GM12874 (cell line): Measurements from ENCODE around the gene ATOX1.

ENCODE experiments used
- CTCF ChIP-seq: IDR thresholded peaks from 2 replicates; pipeline ENCODE4 v1.5.1; 2011; ENCODE audit warnings: low read depth, mild to moderate bottlenecking, control low read depth, low read length, moderate library complexity; ENCODE audit not compliant: insufficient read depth

The ATOX1 gene

GRCh38 chr5:151764801-151765200, 6.4 kb upstream of the ATOX1 start:
- TF ChIP-seq CTCF, result no peak

- no peak for TF ChIP-seq CTCF
Measured at GRCh38 chr5:151758141-151758429, 346 bp downstream of the ATOX1 start.

GRCh38 chr5:151757233-151758140, 944 bp downstream of the ATOX1 start:
- no peak for TF ChIP-seq CTCF

GRCh38 chr5:151755383-151755782, 3.0 kb downstream of the ATOX1 start:
- no peak for TF ChIP-seq CTCF

GRCh38 chr5:151751593-151751992, 6.8 kb downstream of the ATOX1 start:
- no peak for TF ChIP-seq CTCF

- TF ChIP-seq CTCF, result no peak
Measured at GRCh38 chr5:151751091-151751490, 7.3 kb downstream of the ATOX1 start.

- TF ChIP-seq CTCF, result no peak
Measured at GRCh38 chr5:151750121-151750520, 8.3 kb downstream of the ATOX1 start.
